Activated T-cell treated with anti-CD3 and anti-CD28 coated beads, Interleukin-2, amount 50 U/mL, for 72 hours (primary cell): ENCODE results near the gene STK26. TPM values are rescaled to one million over a fixed set of nuclear protein-coding genes. Genes with fewer than 3 reads are reported as not detected.
"Not testable (repeated sequence)": the region's sequence is repeated elsewhere in the genome, so short reads cannot be mapped to it uniquely, and the experiment has no call there.

ENCODE experiments used
- ATAC-seq, 2 donors: fragments of 150-1000 bp; cut with Tn5 transposase; replicated peaks in 1 of 2; 2 replicates each; pipeline ENCODE4 v1.10.0; 2021; ENCODE audit warnings: moderate library complexity in 2 of 2, mild to moderate bottlenecking in 1 of 2
- DNase-seq, 2 donors: peaks; one replicate each; pipeline ENCODE4 v3.0.0; 2021 to 2022; ENCODE audit warnings: mixed read lengths in 1 of 2
- H3K27ac Mint-ChIP-seq: one replicate; pipeline ENCODE4 v1.8.0; 2022; ENCODE audit warnings: mild to moderate bottlenecking, moderate library complexity, mixed read lengths
- H3K27me3 Mint-ChIP-seq: one replicate; pipeline ENCODE4 v1.8.0; 2022; ENCODE audit warnings: low read depth, mixed read lengths
- H3K36me3 Mint-ChIP-seq, 2 donors: one replicate each; pipeline ENCODE4 v1.8.0; 2022; ENCODE audit warnings: mixed read lengths in 2 of 2, mild to moderate bottlenecking in 1 of 2; ENCODE audit not compliant: insufficient read depth in 2 of 2
- H3K4me1 Mint-ChIP-seq: one replicate; pipeline ENCODE4 v1.8.0; 2022; ENCODE audit warnings: low read depth, mixed read lengths
- H3K4me3 Mint-ChIP-seq, 2 donors: one replicate each; pipeline ENCODE4 v1.8.0; 2022; ENCODE audit warnings: mild to moderate bottlenecking in 2 of 2, mixed read lengths in 2 of 2, moderate library complexity in 2 of 2
- H3K9me3 Mint-ChIP-seq, 2 donors: one replicate each; pipeline ENCODE4 v1.8.0; 2022; ENCODE audit warnings: mixed read lengths in 2 of 2
- total RNA-seq, 2 donors: library from RNA; stranded (reverse); gene quantifications; one replicate each; pipeline ENCODE4 v1.2.3, GENCODE V29; 2022

Gene STK26
- total RNA-seq, 2 donors from 2014 or later, result 57.9 to 73.4 TPM

DNA sequence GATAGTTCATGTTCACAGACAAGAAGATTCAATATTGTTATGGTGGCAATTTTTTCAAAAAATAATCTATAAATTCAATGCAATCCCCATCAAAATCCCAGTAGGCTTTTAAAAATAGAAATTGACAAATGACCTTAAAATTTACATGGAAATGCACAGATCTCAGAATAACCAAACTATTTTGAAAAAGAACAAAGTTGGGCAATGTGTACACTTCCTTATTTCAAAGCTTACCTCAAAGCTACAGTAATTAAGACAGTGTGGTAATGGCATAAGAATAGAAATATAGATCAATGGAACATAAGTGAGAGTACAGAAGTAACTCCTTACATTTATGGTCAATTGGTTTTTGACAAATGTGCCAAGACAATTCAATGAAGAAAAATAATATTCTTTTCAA lies 65.8 kb downstream of the STK26 start:
- Mint-ChIP-seq H3K27ac (no peak overlapping the region), H3K27me3 (peaks cover 59% of the 10 kb centered on the region), H3K4me3 (no peak overlapping the region), H3K9me3 (no peaks in the 10 kb centered on the region), H3K36me3 (no peaks in the 10 kb centered on the region), H3K4me1 (peaks cover 14% of the 10 kb centered on the region)
- no peak for ATAC-seq
- DNase-seq, result no peak

DNA sequence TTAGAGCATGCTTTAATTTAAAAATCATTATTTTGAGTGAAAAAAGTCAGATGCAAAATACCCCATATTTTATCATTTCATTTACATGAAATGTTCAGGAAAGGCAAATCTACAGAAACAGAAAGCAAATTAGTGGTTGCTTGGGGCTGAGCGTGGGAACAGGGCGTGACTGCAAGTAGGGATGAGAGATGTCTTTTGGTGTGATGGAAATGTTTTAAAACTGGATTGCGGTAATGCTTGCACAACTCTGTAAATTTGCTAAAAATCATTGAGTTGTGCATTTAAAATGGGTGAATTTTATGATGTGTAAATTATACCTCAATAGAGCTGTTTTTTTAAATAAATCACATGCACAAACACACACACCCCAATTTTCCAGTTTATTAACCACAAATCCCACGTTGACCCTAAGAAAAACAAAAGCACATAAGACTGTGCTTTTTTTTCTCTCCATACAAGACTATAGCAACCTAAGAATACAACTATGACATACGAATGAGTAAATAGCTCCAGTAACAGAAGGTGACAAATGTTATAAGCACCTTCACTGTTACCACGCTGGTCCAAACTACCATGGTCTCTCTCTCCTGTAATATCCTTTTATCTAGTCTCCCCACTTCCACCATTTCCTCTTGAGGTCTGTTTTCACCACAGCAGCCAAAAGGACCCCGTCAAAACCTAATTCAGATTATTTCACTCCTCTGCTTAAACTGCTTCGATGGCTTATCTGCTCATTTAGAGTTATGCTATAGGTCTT lies 67.5 kb downstream of the STK26 start:
- Mint-ChIP-seq H3K9me3 (no peaks in the 10 kb centered on the region), H3K4me3 (peak overlapping the region in 1 of 2 donors; percentile 8), H3K4me1 (peaks cover 14% of the 10 kb centered on the region), H3K27me3 (peaks cover 51% of the 10 kb centered on the region), H3K36me3 (no peaks in the 10 kb centered on the region), H3K27ac (no peak overlapping the region)
- no peak for DNase-seq
- peak; percentile 36 to 60 for ATAC-seq

DNA sequence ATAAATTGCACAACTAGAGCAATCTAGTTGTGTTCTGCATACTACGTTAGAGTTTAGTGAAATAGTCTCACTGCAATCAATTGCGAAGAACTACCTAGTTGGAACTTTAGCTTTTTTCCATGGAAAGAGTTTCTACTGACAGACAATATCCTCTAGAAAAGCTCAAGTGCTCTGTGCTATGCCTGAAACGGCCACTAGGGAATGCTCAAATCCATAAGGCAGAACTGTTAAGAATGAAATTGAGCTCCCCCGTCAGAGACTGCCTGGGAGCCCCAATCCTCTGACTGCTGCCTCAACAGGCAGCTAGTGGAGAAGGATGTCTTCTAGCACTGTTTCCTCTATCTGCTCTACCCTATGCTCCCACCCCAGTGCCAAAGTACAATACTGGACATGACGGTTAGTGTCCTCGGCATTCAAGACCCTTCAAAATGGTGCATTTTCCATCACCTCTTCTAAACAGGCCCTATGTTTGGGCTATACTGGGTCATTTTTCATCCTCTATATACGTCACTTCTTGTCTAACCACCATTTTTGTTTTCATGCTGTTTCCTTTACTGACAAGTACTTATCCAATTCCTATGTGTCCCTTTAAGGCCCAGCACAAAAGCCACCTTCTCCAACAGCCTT lies 69.5 kb downstream of the STK26 start:
- ATAC-seq, result peak; percentile 73
- DNase-seq, result peak; percentile 40 to 44
- H3K36me3 Mint-ChIP-seq, result no peaks in the 10 kb centered on the region

DNA sequence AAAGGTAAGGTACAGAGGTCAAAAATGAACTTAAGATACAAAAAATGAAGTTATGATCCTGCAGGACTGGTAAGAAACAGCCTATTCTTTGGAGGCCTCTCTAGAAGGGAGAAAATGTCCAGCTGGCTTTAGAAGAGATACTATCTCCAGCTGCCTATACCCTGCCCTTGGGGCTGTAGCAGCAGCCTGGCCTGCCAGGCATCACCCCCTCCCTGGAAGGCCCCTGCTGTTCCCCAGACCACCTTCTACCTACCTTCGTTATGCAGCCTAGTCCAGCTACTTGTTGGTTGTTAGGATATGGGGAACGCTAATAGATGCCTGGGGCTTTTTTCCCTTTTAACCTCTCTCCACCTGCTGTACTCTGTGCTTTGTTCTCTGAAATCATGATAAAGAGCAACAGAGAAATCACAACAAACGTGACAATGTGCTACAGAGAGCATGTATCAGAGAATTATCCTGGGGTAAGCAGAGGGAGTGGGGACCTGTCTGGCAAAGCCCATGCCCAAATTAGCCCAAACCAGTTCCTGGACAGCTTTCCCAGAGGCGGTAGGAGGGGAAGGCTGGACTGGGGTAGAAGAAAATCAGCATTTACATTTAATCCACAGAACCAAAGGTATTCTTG lies 70.2 kb downstream of the STK26 start:
- peaks cover 55% of the 10 kb centered on the region for H3K27me3 Mint-ChIP-seq
- ATAC-seq (no peak), DNase-seq (no peak)
- no peak overlapping the region for H3K27ac Mint-ChIP-seq
- H3K4me1 Mint-ChIP-seq, result peaks cover 14% of the 10 kb centered on the region
- no peaks in the 10 kb centered on the region for H3K9me3 Mint-ChIP-seq
- H3K4me3 Mint-ChIP-seq, result no peak overlapping the region
- H3K36me3 Mint-ChIP-seq, result no peaks in the 10 kb centered on the region

More for the DNA sequence above, 69.5 kb downstream of the STK26 start:
- Mint-ChIP-seq H3K27ac (no peak overlapping the region), H3K4me3 (no peak overlapping the region), H3K4me1 (peaks cover 14% of the 10 kb centered on the region), H3K27me3 (peaks cover 53% of the 10 kb centered on the region), H3K9me3 (no peaks in the 10 kb centered on the region)

DNA sequence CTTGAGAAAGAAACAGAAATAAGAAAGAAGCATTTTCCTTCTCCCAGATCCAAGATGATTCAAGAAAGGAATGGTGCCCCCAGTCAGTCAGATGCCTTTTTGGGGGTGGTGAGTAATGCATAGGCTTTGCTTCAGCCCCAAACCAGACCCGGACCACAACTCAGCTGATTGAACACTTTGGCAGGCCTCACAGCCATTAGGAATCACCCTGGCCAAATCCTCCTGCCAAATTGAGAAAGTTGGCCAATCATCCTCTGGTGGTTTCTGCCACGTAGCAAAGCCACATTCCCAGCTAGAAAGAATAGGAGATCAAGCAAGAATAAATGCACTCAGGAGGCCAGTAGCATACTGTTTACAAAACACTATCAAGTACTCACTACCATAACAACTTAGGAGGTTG lies 71.1 kb downstream of the STK26 start:
- Mint-ChIP-seq H3K4me3 (no peak overlapping the region), H3K4me1 (peaks cover 14% of the 10 kb centered on the region), H3K27ac (no peak overlapping the region), H3K27me3 (peaks cover 56% of the 10 kb centered on the region), H3K9me3 (no peaks in the 10 kb centered on the region), H3K36me3 (no peaks in the 10 kb centered on the region)
- ATAC-seq (no peak), DNase-seq (no peak)

DNA sequence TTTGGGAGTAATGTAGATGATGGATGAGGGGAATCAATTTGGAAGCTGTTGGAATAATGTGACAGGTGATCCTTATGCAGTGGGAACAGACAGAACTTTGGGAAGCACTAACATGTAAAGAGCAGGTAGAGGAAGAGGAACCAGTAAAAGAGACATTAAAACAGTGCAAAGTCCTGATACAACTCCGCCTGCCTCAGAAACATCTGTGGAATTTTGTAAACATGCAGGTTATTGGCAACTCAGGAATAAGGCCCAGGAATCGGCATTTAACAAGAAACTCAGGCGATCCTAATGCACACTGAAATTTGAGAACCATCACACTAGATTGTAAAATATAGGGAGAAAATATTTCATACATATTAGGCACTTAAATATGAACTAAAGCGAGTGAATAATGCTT lies 75.6 kb downstream of the STK26 start:
- not testable (repeated sequence) for H3K4me1 Mint-ChIP-seq, DNase-seq, H3K36me3 Mint-ChIP-seq, H3K9me3 Mint-ChIP-seq, H3K4me3 Mint-ChIP-seq, ATAC-seq, H3K27ac Mint-ChIP-seq
- H3K27me3 Mint-ChIP-seq, result peaks cover 31% of the 10 kb centered on the region

DNA sequence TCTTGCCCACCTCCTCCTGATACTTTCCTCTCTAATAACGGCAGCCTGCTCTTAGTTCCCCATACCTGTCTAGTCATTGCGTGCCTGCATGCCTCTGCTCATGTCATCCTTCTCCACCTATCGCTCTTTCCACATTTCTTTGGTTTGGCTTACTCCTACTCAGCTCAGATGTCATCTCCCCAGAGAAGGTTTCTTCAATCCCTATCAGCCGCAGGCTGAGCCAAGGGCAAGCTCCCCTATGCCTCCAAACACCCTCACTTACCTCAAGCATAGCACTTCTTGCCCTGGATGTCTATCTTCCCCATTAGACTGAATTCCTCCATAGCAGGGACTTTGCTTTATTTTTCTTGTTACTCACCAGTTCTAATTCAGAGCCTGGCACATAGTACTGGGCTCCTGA lies 78.1 kb downstream of the STK26 start:
- Mint-ChIP-seq H3K36me3 (no peaks in the 10 kb centered on the region), H3K4me1 (no peaks in the 10 kb centered on the region)

DNA sequence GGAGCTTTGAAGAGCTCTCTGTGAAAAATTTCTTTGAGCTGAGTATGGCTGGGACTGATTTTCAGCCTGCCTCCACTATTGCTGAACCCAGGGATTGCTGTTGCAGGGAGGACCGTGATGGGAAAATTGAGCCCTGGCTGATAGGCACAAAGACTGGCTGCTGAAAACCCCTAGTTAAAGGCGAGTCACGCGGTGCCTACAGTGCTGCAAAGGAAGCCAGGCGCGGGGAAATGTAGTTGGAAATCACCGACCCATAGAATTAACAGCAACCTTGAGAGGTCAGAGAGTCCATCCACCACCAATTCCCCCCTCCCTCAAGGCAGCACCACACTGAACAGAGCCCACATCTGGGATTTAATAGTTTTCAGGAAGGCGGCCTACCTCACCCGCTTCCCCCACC lies 78.7 kb downstream of the STK26 start:
- H3K36me3 Mint-ChIP-seq, result no peaks in the 10 kb centered on the region
- no peak overlapping the region for H3K4me3 Mint-ChIP-seq
- H3K27me3 Mint-ChIP-seq, result peaks cover 40% of the 10 kb centered on the region
- no peaks in the 10 kb centered on the region for H3K4me1 Mint-ChIP-seq
- H3K9me3 Mint-ChIP-seq, result no peaks in the 10 kb centered on the region
- ATAC-seq, result no peak
- H3K27ac Mint-ChIP-seq, result no peak overlapping the region
- no peak for DNase-seq

More for the DNA sequence above, 78.1 kb downstream of the STK26 start:
- no peaks in the 10 kb centered on the region for H3K9me3 Mint-ChIP-seq
- peaks cover 34% of the 10 kb centered on the region for H3K27me3 Mint-ChIP-seq
- no peak overlapping the region for H3K27ac Mint-ChIP-seq
- DNase-seq (no peak), ATAC-seq (no peak)
- no peak overlapping the region for H3K4me3 Mint-ChIP-seq

DNA sequence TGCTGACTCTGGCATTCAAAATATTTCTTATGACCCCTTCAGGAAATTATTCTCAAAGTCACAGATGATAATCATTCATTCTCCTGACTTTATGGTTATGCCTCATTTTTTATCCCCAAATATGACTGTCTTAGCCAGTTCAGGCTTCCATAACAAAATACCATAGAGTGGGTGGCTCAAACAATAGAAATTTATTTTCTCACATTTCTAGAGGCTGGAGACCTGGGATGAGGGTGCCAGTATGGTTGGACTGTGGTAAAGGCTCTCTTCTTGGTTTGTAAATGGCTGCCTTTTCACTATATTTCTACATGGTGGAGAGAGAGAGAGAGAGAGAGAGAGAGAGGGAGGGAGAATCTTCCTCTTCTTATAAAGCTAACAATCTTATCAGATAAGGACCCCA lies 84.2 kb downstream of the STK26 start:
- H3K9me3 Mint-ChIP-seq, result no peaks in the 10 kb centered on the region
- peaks cover 42% of the 10 kb centered on the region for H3K27me3 Mint-ChIP-seq
- H3K36me3 Mint-ChIP-seq, result no peaks in the 10 kb centered on the region
- H3K4me1 Mint-ChIP-seq, result no peaks in the 10 kb centered on the region
- no peak overlapping the region for H3K27ac Mint-ChIP-seq
- ATAC-seq (no peak), DNase-seq (no peak)
- no peak overlapping the region for H3K4me3 Mint-ChIP-seq

DNA sequence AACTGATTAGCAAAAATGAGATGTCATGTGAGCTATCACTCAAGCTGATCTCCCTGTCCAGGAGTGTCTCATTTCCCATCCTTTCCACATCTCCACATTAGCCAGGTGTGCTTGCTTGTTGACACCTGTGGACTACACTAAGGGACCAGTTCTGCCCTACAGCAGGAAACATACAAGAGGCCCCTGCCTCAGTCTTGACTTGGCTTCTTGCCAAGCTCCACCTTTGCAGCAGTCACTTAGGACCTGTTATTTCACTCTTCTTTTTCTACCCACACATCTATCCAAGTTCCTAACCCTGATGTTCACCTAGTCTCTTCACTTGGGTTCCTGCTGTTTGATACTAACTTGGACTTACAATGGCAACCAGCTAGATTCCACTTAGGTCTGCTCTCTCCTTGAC lies 91.5 kb downstream of the STK26 start:
- Mint-ChIP-seq H3K9me3 (no peaks in the 10 kb centered on the region), H3K27me3 (peaks cover 48% of the 10 kb centered on the region), H3K36me3 (no peaks in the 10 kb centered on the region), H3K4me1 (peaks cover 5% of the 10 kb centered on the region), H3K27ac (no peak overlapping the region), H3K4me3 (no peak overlapping the region)
- ATAC-seq, result no peak
- no peak for DNase-seq

DNA sequence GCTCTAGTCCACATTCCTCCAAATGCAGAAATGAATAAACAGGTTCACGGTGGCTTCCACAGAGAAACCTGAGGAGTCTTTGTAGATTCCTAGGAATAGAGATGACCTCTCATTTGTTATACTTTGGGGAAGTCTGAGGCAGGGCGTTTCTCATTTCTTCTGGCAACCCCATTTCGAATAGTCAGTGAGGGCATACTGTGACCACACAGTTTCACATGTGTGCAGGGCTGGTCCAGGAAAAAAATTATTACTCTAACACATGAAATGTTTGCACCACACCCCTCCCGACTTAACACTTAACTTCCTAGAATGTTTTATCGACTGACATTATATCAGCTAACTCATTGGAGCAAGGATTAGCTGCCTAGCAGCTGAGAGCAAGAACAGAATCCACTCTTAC lies 92.7 kb downstream of the STK26 start:
- no peaks in the 10 kb centered on the region for H3K9me3 Mint-ChIP-seq
- no peaks in the 10 kb centered on the region for H3K36me3 Mint-ChIP-seq
- no peak overlapping the region for H3K4me3 Mint-ChIP-seq
- DNase-seq (no peak), ATAC-seq (no peak)
- H3K27ac Mint-ChIP-seq, result no peak overlapping the region
- H3K4me1 Mint-ChIP-seq, result peaks cover 5% of the 10 kb centered on the region
- H3K27me3 Mint-ChIP-seq, result peaks cover 43% of the 10 kb centered on the region

DNA sequence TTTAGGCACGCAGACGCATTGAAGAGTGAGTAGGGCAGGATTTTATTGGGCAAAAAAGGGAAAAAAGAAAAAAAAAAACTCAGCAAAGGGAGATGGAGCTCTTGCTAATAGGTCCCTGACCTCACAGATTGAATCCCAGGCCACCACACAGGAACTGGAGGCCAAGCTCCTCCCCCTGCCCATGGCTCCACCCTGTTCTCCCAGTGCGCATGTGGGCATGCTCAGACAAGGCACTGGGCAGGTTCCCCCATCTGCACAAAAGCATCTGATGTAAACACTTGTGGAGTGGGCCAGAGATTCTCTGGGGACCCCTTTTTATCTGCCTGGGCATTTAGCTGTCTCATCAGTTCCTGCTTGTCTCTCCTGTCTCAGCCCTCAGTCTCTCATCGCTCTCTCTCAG lies 95.3 kb downstream of the STK26 start:
- no peak for DNase-seq
- no peak overlapping the region for H3K4me3 Mint-ChIP-seq

DNA sequence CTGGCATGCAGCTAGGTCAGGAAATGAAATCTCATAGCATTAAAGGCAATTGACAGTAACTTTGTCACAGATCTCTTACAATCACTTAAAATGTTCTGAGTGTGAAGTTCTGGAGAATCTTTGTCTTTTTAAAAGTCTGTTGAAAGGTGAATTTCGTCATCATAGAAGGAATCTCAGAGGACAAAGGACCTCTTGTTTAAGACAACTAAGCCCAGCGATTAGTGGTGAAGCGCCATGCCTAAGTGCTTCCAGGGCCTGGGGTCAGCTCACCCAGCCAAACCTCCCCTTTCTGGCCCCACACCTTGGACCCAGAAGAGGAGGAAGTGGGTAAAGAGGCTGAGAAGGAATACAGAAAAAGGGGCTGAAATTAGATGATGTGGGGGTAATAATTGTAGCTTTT lies 96.2 kb downstream of the STK26 start:
- Mint-ChIP-seq H3K4me1 (peaks cover 5% of the 10 kb centered on the region), H3K27ac (no peak overlapping the region), H3K27me3 (peaks cover 54% of the 10 kb centered on the region), H3K4me3 (no peak overlapping the region), H3K36me3 (no peaks in the 10 kb centered on the region), H3K9me3 (no peaks in the 10 kb centered on the region)
- DNase-seq (no peak), ATAC-seq (no peak)

More for the DNA sequence above, 95.3 kb downstream of the STK26 start:
- no peaks in the 10 kb centered on the region for H3K9me3 Mint-ChIP-seq
- H3K27me3 Mint-ChIP-seq, result peaks cover 47% of the 10 kb centered on the region
- H3K36me3 Mint-ChIP-seq, result no peaks in the 10 kb centered on the region
- no peak for ATAC-seq
- H3K4me1 Mint-ChIP-seq, result peaks cover 5% of the 10 kb centered on the region
- H3K27ac Mint-ChIP-seq, result no peak overlapping the region
